Caco-2 (cell line): Measurements from ENCODE around the gene VARS2. TPM values are rescaled to one million over a fixed set of nuclear protein-coding genes. Genes with fewer than 3 reads are reported as not detected.

Experiments used
- BruUV-seq: library from RNA; stranded (reverse); fragments of 400-500 nt; replicated peaks from 2 replicates; lab custom pipeline; 2021; lab: Mats Ljungman, UMichigan
- CTCF ChIA-PET: fragments of 300-600 bp; sonication (Branson Sonifier 250); formaldehyde crosslinking; loops from one replicate; lab custom pipeline; 2022; ENCODE audit warnings: antibody characterized with exemption; lab: Charles Lee
- POLR2A ChIA-PET: fragments of 300-600 bp; sonication (Branson Sonifier 250); formaldehyde crosslinking; loops from one replicate; lab custom pipeline; 2022; ENCODE audit warnings: antibody characterized with exemption; lab: Charles Lee
- DNase-seq, 2 experiments: peaks; one replicate each; pipeline versions ENCODE4 v3.0.0 to v3.0.0-alpha.2; 2020 to 2022
- H3K27me3 ChIP-seq: replicated peaks from 2 replicates; pipeline ENCODE4 v1.6.0; 2011; ENCODE audit warnings: low read length; ENCODE audit not compliant: control insufficient read depth, insufficient read depth
- H3K36me3 ChIP-seq: 2 replicates; pipeline ENCODE4 v1.5.1; 2011; ENCODE audit warnings: low read length; ENCODE audit not compliant: control insufficient read depth, insufficient read depth
- H3K4me1 ChIP-seq: fragments of 250-450 bp; sonication (Bioruptor Pico); 2 replicates; pipeline ENCODE4 v1.5.1; 2020; ENCODE audit warnings: mild to moderate bottlenecking
- H3K4me3 ChIP-seq: 2 replicates; pipeline ENCODE4 v1.5.1; 2011; ENCODE audit warnings: low read depth, mild to moderate bottlenecking, control low read depth, low read length
- H3K9me3 ChIP-seq: fragments of 250-450 bp; sonication (Bioruptor Pico); 2 replicates; pipeline ENCODE4 v1.5.1; 2020; ENCODE audit warnings: mild to moderate bottlenecking, moderate library complexity
- H3K27ac Mint-ChIP-seq: one replicate; pipeline ENCODE4 v1.8.0; 2022; ENCODE audit warnings: mixed read lengths; ENCODE audit not compliant: unreplicated experiment
- H3K27me3 Mint-ChIP-seq: one replicate; pipeline ENCODE4 v1.8.0; 2022; ENCODE audit warnings: mixed read lengths; ENCODE audit not compliant: insufficient read depth, unreplicated experiment
- H3K36me3 Mint-ChIP-seq: one replicate; pipeline ENCODE4 v1.8.0; 2022; ENCODE audit warnings: mild to moderate bottlenecking, mixed read lengths; ENCODE audit not compliant: insufficient read depth, unreplicated experiment
- H3K4me1 Mint-ChIP-seq: one replicate; pipeline ENCODE4 v1.8.0; 2022; ENCODE audit warnings: low read depth, mixed read lengths; ENCODE audit not compliant: unreplicated experiment
- H3K4me3 Mint-ChIP-seq: one replicate; pipeline ENCODE4 v1.8.0; 2022; ENCODE audit warnings: mild to moderate bottlenecking, moderate library complexity, mixed read lengths; ENCODE audit not compliant: unreplicated experiment
- H3K9me3 Mint-ChIP-seq: one replicate; pipeline ENCODE4 v1.8.0; 2022; ENCODE audit warnings: mixed read lengths; ENCODE audit not compliant: unreplicated experiment
- intact Hi-C: fragments of 100-400 bp; cut with micrococcal nuclease; formaldehyde crosslinking; loops from one replicate; pipeline ENCODE4 v1.10.0; 2022; ENCODE audit not compliant: unreplicated experiment
- total RNA-seq: library from RNA; stranded (reverse); gene quantifications from 2 replicates; pipeline ENCODE4 v1.2.3, GENCODE V29; 2022
- TF ChIP-seq, protein P1 (sequence below), 2 experiments: fragments of 200-600 bp in 1 of 2; IDR thresholded peaks; 1 replicate in 1 of 2; 2 replicates in 1 of 2; pipeline versions ENCODE4 v1.5.1 to v1.8.0; 2011 to 2022; ENCODE audit warnings: antibody characterized with exemption in 1 of 2, control low read depth in 1 of 2, inconsistent platforms in 1 of 2, low read depth in 1 of 2, low read length in 1 of 2, mild to moderate bottlenecking in 1 of 2, moderate library complexity in 1 of 2; ENCODE audit not compliant: insufficient read depth in 1 of 2, severe bottlenecking in 1 of 2, unreplicated experiment in 1 of 2

VARS2 gene
- total RNA-seq, 1 experiment from 2014 or later = 37.5 TPM

DNA sequence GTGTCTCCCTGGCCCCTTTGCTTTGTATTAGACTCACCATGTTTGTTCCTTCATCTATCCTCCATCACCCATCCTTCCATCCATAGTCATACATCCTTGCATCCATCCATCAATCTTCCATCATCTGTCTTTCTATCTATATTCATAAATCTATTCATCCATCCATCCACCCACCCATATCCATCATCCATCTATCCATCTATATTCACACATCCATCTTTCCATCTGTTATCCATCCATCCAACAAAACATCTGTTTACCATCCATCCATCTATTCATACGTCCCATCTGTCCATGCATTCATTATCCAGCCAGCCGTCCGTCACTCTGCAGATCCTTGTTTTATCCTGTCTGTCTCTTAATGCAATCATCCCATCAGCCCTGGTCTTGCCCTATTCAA, 19.1 kb upstream of the VARS2 start:
- Mint-ChIP-seq H3K4me3 (no peak overlapping the region), H3K9me3 (no peaks in the 10 kb centered on the region), H3K27ac (no peak overlapping the region), H3K4me1 (no peaks in the 10 kb centered on the region), H3K36me3 (peaks cover 37% of the 10 kb centered on the region), H3K27me3 (no peaks in the 10 kb centered on the region)
- H3K4me3 ChIP-seq = no peak overlapping the region
- peaks cover 8% of the 10 kb centered on the region for H3K36me3 ChIP-seq
- no peaks in the 10 kb centered on the region for H3K27me3 ChIP-seq
- DNase-seq = no peak
- no peaks in the 10 kb centered on the region for H3K4me1 ChIP-seq
- intact Hi-C loops = no loop called here
- TF ChIP-seq, protein P1, sequence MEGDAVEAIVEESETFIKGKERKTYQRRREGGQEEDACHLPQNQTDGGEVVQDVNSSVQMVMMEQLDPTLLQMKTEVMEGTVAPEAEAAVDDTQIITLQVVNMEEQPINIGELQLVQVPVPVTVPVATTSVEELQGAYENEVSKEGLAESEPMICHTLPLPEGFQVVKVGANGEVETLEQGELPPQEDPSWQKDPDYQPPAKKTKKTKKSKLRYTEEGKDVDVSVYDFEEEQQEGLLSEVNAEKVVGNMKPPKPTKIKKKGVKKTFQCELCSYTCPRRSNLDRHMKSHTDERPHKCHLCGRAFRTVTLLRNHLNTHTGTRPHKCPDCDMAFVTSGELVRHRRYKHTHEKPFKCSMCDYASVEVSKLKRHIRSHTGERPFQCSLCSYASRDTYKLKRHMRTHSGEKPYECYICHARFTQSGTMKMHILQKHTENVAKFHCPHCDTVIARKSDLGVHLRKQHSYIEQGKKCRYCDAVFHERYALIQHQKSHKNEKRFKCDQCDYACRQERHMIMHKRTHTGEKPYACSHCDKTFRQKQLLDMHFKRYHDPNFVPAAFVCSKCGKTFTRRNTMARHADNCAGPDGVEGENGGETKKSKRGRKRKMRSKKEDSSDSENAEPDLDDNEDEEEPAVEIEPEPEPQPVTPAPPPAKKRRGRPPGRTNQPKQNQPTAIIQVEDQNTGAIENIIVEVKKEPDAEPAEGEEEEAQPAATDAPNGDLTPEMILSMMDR (IDR thresholded peaks at IDR 0.05; ENCODE audit: insufficient read depth in 1 of 2, low read depth in 1 of 2, low read length in 1 of 2, severe bottlenecking in 1 of 2, unreplicated experiment in 1 of 2) = no peak
- no TSS peak for BruUV-seq
- H3K9me3 ChIP-seq = no peaks in the 10 kb centered on the region
- CTCF ChIA-PET = interaction anchor here (1.8 kb wide), 1 partner anchor 19 kb away, joined by 5 read pairs; the partner anchor contains the start of gene VARS2
- POLR2A ChIA-PET = no interaction called here

DNA sequence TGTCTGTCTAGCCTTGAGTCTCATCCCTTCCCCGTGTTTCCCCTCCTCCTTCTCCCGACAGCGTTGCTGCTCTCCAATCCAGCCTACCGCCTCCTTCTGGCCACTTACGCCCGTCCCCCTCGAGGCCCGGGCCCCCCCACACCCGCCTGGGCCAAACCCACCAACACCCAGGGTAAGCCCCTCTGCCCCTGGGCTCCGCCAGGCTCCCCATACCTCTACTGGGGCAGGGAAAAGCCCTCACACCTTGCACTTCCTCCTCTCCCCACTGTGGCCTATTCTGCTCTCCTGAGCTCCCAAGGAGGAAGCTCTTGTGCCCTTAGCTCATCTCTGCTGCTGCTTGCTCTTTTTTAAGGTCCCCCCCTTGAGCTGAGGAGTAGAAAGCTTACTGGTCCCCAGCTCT, 18.7 kb upstream of the VARS2 start:
- POLR2A ChIA-PET = no interaction called here

DNA sequence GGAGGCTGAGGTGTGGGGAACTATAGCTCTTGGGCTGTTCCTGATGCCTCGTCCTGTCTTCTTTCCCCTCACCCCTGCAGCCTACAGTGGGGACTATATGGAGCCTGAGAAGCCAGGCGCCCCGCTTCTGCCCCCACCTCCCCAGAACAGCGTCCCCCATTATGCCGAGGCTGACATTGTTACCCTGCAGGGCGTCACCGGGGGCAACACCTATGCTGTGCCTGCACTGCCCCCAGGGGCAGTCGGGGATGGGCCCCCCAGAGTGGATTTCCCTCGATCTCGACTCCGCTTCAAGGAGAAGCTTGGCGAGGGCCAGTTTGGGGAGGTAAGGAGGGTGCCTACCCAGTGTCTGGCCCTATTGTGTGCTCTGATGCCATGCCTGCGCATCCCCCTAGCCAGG, 17.5 kb upstream of the VARS2 start:
- ChIA-PET CTCF (interaction anchor here (1.8 kb wide), 1 partner anchor 17 kb away, joined by 5 read pairs; the partner anchor contains the start of gene VARS2), POLR2A (no interaction called here)
- Histone ChIP-seq H3K4me3 (no peak overlapping the region), H3K4me1 (no peaks in the 10 kb centered on the region), H3K27me3 (no peaks in the 10 kb centered on the region), H3K9me3 (no peaks in the 10 kb centered on the region), H3K36me3 (peaks cover 5% of the 10 kb centered on the region)
- TF ChIP-seq, protein P1 (IDR thresholded peaks at IDR 0.05; ENCODE audit: insufficient read depth in 1 of 2, low read depth in 1 of 2, low read length in 1 of 2, severe bottlenecking in 1 of 2, unreplicated experiment in 1 of 2) = no peak
- BruUV-seq = no TSS peak
- no peak for DNase-seq
- no peaks in the 10 kb centered on the region for H3K4me1 Mint-ChIP-seq
- H3K4me3 Mint-ChIP-seq = no peak overlapping the region
- H3K9me3 Mint-ChIP-seq = no peaks in the 10 kb centered on the region
- intact Hi-C loops = no loop called here
- peaks cover 40% of the 10 kb centered on the region for H3K36me3 Mint-ChIP-seq
- H3K27ac Mint-ChIP-seq = no peak overlapping the region
- H3K27me3 Mint-ChIP-seq = no peaks in the 10 kb centered on the region

More for the DNA sequence above, 18.7 kb upstream of the VARS2 start:
- Mint-ChIP-seq H3K4me1 (no peaks in the 10 kb centered on the region), H3K9me3 (no peaks in the 10 kb centered on the region), H3K4me3 (no peak overlapping the region), H3K27ac (no peak overlapping the region), H3K27me3 (no peaks in the 10 kb centered on the region), H3K36me3 (peaks cover 41% of the 10 kb centered on the region)
- Histone ChIP-seq H3K27me3 (no peaks in the 10 kb centered on the region), H3K4me1 (no peaks in the 10 kb centered on the region), H3K36me3 (peaks cover 8% of the 10 kb centered on the region), H3K4me3 (no peak overlapping the region), H3K9me3 (no peaks in the 10 kb centered on the region)
- intact Hi-C loops = no loop called here
- BruUV-seq = no TSS peak
- DNase-seq = no peak
- CTCF ChIA-PET = interaction anchor here (1.8 kb wide), 1 partner anchor 19 kb away, joined by 5 read pairs; the partner anchor contains the start of gene VARS2
- TF ChIP-seq, protein P1 (IDR thresholded peaks at IDR 0.05; ENCODE audit: insufficient read depth in 1 of 2, low read depth in 1 of 2, low read length in 1 of 2, severe bottlenecking in 1 of 2, unreplicated experiment in 1 of 2) = no peak
